Posterior vena cava (tissue), 2 donors: ENCODE measurements around the gene HOXA3. TPM values are rescaled to one million over a fixed set of nuclear protein-coding genes. Genes with fewer than 3 reads are reported as not detected.
A peak's percentile ranks its signal among the peaks of the same experiment; 100 is the strongest.

Source experiments
- DNase-seq: peaks from one replicate; pipeline ENCODE4 v3.0.0-alpha.2; 2020; ENCODE audit warnings: low spot score
- intact Hi-C, 2 donors: fragments of 100-400 bp; cut with DNase I; formaldehyde crosslinking; loops; one replicate each; pipeline versions ENCODE4 v1.14.1 to v1.14.2; 2022 to 2023
- total RNA-seq, 2 donors: library from RNA; stranded (reverse); fragmentation: NEBNext Ultra II Directional; extraction: Animal tissue kit (Norgen Biotek cat#: 25700); gene quantifications; one replicate each; pipeline ENCODE4 v1.2.1, GENCODE V29; 2021
- donor health status: DM: yes; HTN: yes; CAD: no.
- donor health status: DM: yes; HTN: yes; CAD: no.

The HOXA3 gene
- total RNA-seq, 2 donors from 2014 or later = 7.2 to 9.3 TPM

DNA sequence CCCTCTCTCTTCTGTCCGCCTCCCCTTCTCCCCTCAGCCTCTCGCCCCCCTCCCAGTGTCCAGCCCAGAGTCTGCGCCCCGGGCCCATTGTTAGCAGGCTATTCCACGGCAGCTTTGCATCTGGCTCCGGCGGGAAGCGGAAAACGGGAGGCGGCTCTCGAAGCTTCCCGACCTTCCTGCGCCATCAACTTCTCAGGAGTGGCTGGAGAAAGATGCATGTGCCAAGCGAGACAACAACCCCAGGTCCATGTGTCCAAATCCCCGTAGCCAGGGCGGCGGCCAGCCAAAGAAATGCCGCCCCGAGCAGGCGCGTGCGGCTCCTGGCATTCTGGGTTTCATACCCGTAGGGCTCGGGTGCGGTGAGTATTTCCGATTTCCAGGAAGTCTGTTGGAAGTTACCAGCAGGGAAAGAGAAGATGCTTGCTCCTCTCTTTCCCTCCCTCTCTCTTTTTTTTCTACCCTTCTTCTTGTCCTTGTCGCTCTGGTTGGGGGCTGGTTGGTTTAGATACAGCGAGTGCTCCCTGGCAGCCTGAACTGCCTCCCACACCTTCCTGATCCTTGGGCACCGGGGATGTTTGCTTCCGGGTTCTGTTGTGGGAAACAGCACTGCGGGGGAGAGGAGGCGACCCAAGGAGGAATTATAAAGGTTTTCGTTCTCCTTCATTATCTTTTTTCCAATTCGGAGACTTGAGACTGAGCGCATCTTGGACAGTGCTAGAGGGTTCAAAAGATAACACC lies 48.7 kb downstream of the HOXA3 start:
- DNase-seq = no peak
- intact Hi-C loops = no loop called here

DNA sequence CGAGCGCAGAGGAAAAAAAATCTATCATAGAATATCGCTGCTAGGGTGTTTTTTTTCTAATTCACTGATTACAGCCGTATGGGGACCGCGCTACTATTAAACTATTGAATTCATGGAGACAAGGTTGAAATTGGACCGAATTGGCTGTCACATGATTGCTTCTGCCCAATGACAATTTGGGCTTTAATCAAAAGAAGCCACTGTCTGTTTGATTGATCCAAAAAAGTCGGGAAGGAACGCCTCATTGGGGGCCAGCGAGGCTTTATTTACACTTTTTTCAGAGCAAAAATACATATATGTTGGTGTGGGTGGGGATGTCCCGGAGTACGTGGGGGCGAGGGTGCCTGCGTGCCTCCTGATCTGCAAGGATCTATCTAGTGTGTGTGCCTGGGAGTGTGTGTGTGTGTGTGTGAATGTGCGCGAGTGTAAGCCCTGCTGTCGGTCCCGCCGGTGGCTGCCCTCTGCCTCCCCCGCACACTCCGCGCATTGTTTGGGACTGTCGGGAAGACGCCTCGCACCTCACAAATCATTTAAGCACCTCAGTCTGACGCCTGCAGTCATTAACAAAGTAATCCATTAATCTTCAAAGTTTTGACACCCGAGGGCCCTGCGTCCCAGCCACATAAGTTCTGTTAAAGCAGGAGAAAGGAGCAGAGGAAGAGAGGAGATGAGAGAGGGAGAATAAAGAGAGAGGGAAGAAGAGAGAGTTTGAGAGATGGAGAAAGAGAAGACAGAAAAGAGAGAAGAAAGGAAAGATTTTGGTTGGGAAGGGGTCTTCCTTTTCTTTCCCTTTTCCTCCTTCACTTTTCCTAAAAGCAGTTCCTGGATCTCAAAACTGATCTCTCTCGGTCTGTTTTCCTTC lies 49.6 kb downstream of the HOXA3 start, which contains the start of gene HOXA2:
HOXA2 (minus strand) TSS at position 103 of the 862 bp plus-strand sequence. CDS start 183 bp downstream, outside the sequence.
- intact Hi-C loops = no loop called here
- no peak for DNase-seq

DNA sequence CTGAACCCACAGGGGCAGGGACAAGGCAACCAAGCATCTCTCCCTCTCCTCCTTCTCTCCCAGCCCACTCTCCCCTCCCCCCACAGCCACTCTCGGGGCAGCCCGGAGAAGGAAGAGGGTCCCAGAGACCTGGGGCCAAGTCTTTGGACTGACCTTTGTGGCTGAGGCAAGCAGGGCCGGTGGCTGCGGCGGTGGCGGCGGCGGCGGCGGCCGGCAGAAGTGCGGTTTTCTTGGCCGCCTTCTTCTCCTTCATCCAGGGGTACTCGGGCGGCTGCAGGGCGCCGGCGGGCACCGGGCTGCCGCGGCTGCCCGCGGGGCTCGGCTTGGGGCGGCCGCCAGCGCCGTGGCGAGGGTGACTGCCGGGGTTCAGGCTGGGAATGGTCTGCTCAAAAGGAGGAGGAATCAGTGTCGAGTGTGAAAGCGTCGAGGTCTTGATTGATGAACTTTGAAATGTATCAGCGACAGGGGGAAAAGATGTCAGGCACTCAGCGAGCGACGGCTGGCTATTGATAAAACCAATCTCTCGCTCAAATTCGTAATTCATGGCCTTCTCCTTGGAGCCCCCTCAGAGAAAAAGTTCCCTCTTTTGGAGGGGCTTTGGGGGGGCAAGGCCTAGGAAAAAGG lies 50.3 kb downstream of the HOXA3 start:
- intact Hi-C loops = no loop called here
- DNase-seq = no peak

DNA sequence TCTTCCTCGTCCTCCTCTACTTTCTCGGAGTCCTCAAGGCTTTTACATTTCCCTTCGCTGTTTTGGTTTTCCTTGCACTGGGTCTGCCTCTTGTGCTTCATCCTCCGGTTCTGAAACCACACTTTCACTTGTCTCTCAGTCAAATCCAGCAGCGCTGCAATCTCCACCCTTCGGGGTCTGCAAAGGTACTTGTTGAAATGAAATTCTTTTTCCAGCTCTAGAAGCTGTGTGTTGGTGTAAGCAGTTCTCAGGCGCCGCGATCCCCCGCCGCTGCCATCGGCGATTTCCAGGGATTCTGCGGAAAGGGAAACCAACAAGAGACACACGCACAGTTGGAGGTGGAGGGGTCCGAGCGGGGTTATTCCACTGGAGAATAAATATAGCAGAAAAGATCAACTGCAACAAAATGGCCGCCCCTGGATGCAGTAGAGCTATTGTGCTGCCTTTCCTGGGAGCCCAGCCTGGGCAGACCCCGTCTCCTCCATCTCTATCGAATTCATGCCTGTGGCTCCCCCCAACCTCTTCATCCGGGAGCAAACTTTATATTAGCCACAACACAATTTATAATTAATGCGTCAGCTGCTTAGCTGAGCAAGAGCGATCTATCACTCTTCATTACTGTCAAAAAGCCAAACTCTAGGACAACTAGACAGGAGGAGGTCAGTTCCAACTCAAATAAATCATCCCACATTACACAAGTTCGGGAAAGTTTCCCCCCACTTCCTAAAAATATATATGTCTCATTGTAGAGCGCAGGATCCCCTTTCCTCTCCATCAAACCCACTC lies 51.0 kb downstream of the HOXA3 start:
- intact Hi-C loops = no loop called here
- no peak for DNase-seq

GRCh38 chr7:27100694-27101170 lies 51.7 kb downstream of the HOXA3 start:
- intact Hi-C loops = no loop called here
- DNase-seq = no peak

DNA sequence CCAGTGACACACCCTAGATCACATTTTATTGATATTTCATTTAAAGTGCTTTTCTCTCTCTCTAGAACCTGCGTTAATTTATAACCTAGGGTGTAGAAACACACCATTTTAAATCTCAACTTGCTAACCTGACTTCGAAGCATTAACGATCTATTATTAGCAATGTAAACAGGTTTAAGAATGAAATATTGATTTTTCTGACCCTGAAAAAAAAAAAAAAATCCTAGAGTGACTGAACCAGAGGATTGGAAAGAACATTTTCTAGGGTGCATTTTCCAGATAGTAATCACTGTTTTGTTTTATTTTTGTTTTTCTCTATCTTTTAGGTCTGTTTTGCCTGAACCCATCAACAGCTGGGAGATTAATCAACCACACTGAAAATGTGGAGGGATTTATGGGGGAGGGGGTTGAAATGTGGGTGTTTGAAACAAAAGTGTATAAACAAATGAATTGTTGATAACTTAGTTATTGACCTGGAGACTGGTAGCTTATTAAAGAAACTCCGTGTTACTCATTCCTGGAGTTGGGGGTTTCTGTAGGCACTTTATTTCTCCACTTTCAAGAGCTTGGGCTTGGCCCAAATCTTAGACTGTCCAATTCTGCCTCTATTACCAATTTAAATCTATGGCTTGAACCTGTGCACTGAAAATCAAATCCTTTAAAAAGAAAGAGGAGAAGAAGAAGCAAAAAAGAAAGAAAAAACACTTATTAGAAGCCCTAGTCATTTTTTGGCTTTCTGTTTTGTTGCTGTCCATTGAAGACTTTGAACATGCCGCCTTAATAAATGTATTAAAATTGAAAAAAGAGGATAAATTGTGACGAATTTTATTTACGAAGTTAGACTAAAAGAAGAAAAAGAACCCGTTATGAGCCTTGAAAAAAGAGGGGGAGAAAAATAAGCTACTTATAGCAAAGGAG lies 52.7 kb downstream of the HOXA3 start:
- intact Hi-C loops = loop anchor here (1.0 to 10.0 kb wide), 3 partner anchors 65 to 248 kb away; no protein-coding TSS in a partner anchor

DNA sequence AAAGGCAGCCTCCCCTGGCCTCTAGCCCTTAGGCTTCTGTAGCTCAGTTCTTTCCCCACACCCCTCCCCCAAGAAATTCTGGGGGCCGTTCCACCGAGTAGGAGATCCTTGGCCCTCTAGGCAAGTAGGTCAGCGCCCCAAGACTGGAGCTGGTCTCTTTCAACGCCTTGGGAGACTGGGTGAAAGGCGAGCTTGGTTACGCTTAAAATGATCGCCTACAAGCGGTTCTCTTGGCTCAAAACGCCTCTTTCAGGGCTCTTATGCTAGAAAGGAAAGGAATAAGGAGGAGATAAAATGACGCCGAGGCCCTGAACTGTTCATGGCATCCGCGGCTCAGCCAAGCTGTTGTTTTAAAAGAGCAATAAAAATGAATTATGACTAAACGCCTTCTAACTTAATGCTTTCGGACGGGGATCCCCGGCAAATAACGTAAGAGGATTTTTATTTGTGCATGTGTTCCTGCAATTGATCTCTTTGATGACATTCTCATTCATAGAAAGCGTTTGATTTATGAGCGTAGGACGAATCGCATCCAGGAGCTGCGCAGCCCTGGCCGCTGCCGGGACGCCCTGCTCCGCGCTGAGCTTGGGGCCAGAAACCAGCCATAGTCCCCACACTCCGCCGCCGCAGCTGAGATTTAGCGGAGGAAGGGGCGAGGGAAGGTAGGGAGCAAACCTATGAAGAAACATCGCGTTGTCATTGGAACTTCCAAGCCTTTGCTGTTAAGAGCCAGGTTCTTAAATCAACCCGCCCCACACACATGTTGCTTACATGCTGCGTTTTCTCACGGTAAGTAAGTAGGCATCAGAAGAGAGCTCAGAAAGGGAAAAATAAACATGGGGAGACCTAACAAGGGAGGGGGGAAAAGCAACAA lies 53.6 kb downstream of the HOXA3 start:
- intact Hi-C loops = loop anchor here (1.0 to 10.0 kb wide), 3 partner anchors 64 to 248 kb away; no protein-coding TSS in a partner anchor
- DNase-seq = no peak

More for the DNA sequence above, 52.7 kb downstream of the HOXA3 start:
- DNase-seq = no peak

DNA sequence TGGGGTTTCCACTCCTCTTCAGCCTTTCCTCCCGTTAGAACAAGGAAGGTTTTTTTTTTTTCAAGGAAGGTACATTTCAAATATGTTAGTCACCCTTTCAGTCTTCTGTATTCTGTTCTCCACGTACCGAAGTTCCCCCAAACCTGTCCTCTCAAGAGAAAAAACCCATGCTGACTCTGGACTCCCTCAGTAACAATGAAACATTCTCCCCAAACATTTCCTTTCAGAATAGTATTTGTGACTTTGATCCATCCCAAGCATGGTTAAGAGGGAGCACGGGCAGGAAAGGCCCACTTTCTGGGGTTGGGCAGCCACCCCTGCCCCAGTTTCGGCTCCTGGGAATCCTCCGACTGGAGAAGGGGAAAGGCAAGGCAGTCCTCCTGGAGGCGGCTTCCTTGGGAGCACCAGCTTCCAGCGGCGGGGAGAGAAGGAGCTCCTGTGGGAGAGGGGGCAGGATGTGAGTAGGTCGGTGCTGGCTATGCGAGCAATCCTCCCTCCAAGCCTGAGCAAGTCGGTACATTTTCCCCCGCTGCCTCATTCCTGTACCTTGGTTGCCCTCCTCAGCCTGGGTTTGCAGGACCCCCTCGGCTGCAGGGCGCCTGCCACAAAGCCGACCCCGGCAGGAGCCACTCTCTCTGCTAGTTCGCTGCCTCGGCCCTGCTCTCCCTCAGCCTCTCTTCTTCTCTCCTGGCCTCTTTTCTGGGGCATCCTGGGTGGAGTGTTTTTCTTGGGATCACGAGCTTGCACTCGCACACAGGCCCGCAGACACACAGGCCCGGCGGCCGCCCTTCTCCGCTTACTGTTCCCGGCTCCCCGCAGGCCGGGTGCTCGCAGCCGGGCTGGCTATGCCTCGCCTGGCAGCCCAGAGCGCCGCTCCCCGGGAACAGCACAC lies 54.5 kb downstream of the HOXA3 start:
- intact Hi-C loops = loop anchor here in 1 of 2 donors (5.0 to 10.0 kb wide), 2 partner anchors 63 to 241 kb away; no protein-coding TSS in a partner anchor
- DNase-seq = peak; percentile 83

DNA sequence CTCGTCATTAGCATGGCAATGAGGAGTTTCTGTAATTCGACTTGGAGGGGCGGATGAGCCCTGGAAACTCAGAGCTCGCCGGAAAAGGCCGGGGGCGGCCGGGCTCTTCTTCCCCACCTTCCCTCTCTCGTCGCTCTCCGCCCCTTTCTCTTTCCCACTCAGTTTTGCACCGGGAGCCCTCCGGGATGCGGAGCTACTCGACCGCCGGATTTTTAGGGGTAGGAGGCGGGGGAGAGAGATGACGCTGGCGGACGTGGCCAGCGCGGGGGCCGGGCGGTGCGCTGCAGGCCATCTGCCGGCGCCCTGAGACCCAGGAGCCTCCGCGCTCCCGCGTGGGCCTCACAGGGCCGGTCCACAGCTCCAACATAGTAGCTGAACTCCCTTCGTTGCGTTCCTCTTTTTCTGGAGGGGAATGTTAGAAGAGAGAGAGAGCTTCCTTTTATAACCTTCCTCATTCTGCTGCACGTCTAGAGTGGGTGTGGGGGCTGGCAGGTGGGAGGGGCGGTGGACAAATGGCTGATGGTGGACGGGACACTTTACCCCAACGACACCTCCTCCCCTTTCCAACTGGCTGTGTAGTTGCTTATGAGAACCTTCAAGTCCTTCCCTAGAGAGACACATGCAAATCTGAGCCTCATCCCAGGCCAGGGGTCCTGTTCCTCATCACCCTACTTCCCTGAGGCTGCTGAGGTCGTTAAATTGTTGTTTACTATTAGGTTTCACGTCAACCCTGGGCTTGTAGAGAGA lies 55.4 kb downstream of the HOXA3 start:
- peak; percentile 85 for DNase-seq
- intact Hi-C loops = loop anchor here in 1 of 2 donors (5.0 to 10.0 kb wide), 2 partner anchors 62 to 240 kb away; no protein-coding TSS in a partner anchor

GRCh38 chr7:27095897-27096767 lies 56.3 kb downstream of the HOXA3 start, which contains the start of gene HOXA1:
HOXA1 (minus strand) TSS chr7:27096000; CDS start chr7:27095912, 88 bp downstream.
- DNase-seq = peak; percentile 96

GRCh38 chr7:27095050-27095896 lies 57.1 kb downstream of the HOXA3 start:
- intact Hi-C loops = loop anchor here in 1 of 2 donors (5.0 to 10.0 kb wide), 2 partner anchors 60 to 238 kb away; no protein-coding TSS in a partner anchor
- no peak for DNase-seq

More at GRCh38 chr7:27095897-27096767, 56.3 kb downstream of the HOXA3 start, which contains the start of gene HOXA1:
- intact Hi-C loops = loop anchor here in 1 of 2 donors (5.0 to 10.0 kb wide), 2 partner anchors 61 to 239 kb away; no protein-coding TSS in a partner anchor

DNA sequence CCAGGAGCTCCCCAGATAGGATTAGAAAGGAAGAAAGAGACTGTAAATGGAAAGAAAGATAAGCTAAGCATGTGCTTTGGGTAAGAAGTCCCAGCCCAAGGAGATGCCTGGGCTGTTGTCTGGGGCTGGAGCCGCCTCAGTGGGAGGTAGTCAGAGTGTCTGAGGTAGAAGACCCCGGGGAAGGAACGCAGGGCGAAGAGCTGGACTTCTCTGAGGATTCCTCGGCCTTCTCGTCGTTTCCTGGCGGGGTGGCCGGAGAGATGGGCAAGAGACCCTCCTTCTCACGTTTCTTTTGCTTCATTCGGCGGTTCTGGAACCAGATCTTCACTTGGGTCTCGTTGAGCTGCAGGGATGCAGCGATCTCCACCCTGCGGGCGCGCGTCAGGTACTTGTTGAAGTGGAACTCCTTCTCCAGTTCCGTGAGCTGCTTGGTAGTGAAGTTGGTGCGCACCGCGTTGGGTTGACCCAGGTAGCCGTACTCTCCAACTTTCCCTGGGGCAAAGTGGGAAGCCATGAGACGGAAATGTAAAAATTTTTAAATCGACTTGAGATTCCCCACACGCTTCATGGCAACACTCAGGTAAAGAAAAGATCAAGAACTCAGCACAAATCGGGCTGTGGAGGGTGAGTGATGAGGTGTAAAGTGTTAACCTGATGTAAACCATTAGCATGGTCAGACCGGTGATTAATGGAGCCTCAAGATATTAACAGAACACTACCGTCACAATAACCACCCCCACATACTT lies 57.9 kb downstream of the HOXA3 start:
- intact Hi-C loops = loop anchor here in 1 of 2 donors (5.0 to 10.0 kb wide), 2 partner anchors 60 to 237 kb away; no protein-coding TSS in a partner anchor

More for the DNA sequence above, 57.9 kb downstream of the HOXA3 start:
- no peak for DNase-seq
